Left lung (tissue), 10 donors: ENCODE measurements around the gene KCNG1. TPM values are rescaled to one million over a fixed set of nuclear protein-coding genes. Genes with fewer than 3 reads are reported as not detected.

Experiments used
- ATAC-seq: fragments of 200-7000 bp; cut with Tn5 transposase; one replicate; pipeline ENCODE4 v1.9.1; 2020; ENCODE audit warnings: moderate library complexity
- DNase-seq, 4 donors: peaks; one replicate each; pipeline ENCODE4 v3.0.0-alpha.2; 2013 to 2020
- H3K27ac ChIP-seq, 2 donors: fragments of 200-600 bp; sonication (generic) in 1 of 2; one replicate each; pipeline versions ENCODE4 v1.5.0 to v1.8.0; 2020 to 2021
- H3K27me3 ChIP-seq, 2 donors: fragments of 200-600 bp; sonication (generic) in 1 of 2; one replicate each; pipeline versions ENCODE4 v1.5.0 to v1.8.0; 2020 to 2021
- H3K36me3 ChIP-seq, 2 donors: fragments of 200-600 bp; sonication (generic) in 1 of 2; one replicate each; pipeline versions ENCODE4 v1.5.0 to v1.8.0; 2020 to 2021
- H3K4me1 ChIP-seq, 2 donors: fragments of 200-600 bp; one replicate each; pipeline ENCODE4 v1.8.0; 2021
- H3K4me3 ChIP-seq, 2 donors: fragments of 200-600 bp; sonication (generic) in 1 of 2; one replicate each; pipeline versions ENCODE4 v1.5.0 to v1.8.0; 2020 to 2021; ENCODE audit warnings: mild to moderate bottlenecking in 1 of 2
- H3K9me3 ChIP-seq, 2 donors: fragments of 200-600 bp; sonication (generic) in 1 of 2; one replicate each; pipeline versions ENCODE4 v1.5.0 to v1.8.0; 2020 to 2021
- CTCF ChIP-seq, 2 donors: fragments of 200-600 bp; sonication (generic) in 1 of 2; IDR thresholded peaks; one replicate each; pipeline versions ENCODE4 v1.5.0 to v1.8.0; 2021; ENCODE audit warnings: antibody characterized with exemption in 2 of 2
- intact Hi-C, 2 donors: fragments of 100-400 bp; cut with DNase I; formaldehyde crosslinking; loops; one replicate each; pipeline versions ENCODE4 v1.11.2 to v1.14.2; 2022
- polyA plus RNA-seq, 6 donors: library from polyadenylated mRNA; unstranded; fragments of 120-200 nt; gene quantifications; one replicate each; pipeline ENCODE4 v1.2.1, GENCODE V29; 2013; ENCODE audit not compliant: insufficient read length in 6 of 6
- total RNA-seq, 2 donors: library from RNA; stranded (reverse); fragmentation: NEBNext Ultra II Directional; extraction: Animal tissue kit (Norgen Biotek cat#: 25700); gene quantifications; one replicate each; pipeline ENCODE4 v1.2.1, GENCODE V29; 2021
- donor health status: DM: no; HTN: yes; CAD: no.
- donor health status: DM: no; HTN: no; CAD: no.

KCNG1 gene
- total and polyA plus RNA-seq, 8 donors = 0.31 to 1.5 (median 0.62) TPM

DNA sequence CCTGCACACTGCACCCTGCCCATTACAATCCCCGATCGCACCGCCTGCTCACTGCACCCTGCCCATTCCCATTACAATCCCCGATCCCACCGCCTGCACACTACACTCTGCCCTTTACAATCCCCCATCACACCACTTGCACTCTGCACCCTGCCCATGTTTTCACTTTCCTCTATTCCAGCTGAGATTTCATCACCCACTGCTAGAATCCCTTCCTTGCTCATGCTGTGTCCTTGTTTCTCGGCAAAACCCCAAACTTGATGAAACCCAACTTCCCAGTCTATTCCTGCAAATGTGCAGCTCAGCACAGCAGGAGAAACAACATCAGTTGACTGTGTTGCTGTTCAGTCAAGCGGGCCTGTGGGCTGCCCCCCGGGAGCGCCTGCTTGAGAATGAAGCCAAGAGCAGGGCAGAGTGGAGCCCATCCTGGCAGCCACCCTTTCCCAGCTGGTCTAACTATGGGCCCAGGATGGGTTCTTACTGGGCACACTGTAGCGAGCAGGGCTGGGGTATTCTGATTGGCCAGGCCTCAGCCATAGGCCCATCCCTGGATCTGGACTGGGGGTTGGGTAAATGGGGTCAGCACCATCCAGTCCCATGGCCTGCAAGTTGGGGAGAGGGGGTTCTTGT, 47.1 kb downstream of the KCNG1 start:
- DNase-seq (no peak), ATAC-seq (no peak)
- Histone ChIP-seq H3K36me3 (no peaks in the 10 kb centered on the region), H3K27me3 (peaks cover 0 to 42% of the 10 kb centered on the region in 2 donors), H3K4me3 (no peak overlapping the region), H3K9me3 (no peaks in the 10 kb centered on the region), H3K27ac (no peak overlapping the region), H3K4me1 (no peaks in the 10 kb centered on the region)
- intact Hi-C loops = no loop called here
- TF ChIP-seq CTCF (IDR thresholded peaks at IDR 0.05) = no peak

DNA sequence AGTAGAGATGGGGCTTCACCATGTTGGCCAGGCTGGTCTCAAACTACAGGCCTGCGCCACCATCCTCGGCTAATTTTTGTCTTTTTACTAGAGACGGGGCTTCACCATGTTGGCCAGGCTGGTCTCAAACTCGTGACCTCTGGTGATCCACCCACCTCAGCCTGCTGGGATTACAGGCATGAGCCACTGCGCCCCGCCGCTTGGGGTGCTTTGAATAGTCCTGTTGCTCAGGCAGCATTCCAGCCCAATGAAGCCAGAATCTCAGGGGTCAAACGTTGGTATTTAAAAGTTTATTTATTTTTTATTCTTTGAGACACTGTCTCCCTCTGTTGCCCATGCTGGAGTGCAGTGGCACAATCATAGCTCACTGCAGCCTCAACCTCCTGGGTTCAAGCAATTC, 53.0 kb downstream of the KCNG1 start:
- intact Hi-C loops = no loop called here
- no peak for TF ChIP-seq CTCF (IDR thresholded peaks at IDR 0.05)
- DNase-seq (no peak), ATAC-seq (no peak)
- Histone ChIP-seq H3K4me3 (no peak overlapping the region), H3K36me3 (no peaks in the 10 kb centered on the region), H3K4me1 (no peaks in the 10 kb centered on the region), H3K27ac (no peak overlapping the region), H3K27me3 (peaks cover 0 to 11% of the 10 kb centered on the region in 2 donors), H3K9me3 (no peaks in the 10 kb centered on the region)

- no peaks in the 10 kb centered on the region for H3K4me1 ChIP-seq
- no peaks in the 10 kb centered on the region for H3K9me3 ChIP-seq
- no peak overlapping the region for H3K4me3 ChIP-seq
- peaks cover 0 to 11% of the 10 kb centered on the region in 2 donors for H3K27me3 ChIP-seq
- DNase-seq = no peak
- no peaks in the 10 kb centered on the region for H3K36me3 ChIP-seq
- no peak for ATAC-seq
- TF ChIP-seq CTCF (IDR thresholded peaks at IDR 0.05) = no peak
- intact Hi-C loops = no loop called here
- H3K27ac ChIP-seq = no peak overlapping the region
Measured at GRCh38 chr20:50969435-50969834, 53.5 kb downstream of the KCNG1 start.

DNA sequence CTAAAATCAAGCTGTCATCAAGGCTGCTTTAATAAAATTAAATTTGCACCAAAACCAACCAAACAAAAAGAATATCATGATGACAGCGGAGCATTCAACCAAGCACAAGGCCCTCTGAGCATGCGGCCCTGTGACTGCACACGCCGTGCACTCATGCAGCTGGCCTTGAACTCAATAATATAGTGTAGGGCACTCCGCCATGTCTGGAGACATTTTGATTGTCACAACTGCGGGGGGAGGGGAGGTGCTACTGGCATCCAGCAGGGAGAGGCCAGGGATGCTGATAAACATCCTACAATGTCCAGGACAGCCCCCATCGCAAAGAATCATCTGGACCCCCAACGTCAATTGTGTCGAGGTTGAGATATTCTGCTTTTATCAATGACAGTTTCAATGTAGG, 54.6 kb downstream of the KCNG1 start:
- ATAC-seq (no peak), DNase-seq (no peak)
- H3K27ac ChIP-seq = no peak overlapping the region

DNA sequence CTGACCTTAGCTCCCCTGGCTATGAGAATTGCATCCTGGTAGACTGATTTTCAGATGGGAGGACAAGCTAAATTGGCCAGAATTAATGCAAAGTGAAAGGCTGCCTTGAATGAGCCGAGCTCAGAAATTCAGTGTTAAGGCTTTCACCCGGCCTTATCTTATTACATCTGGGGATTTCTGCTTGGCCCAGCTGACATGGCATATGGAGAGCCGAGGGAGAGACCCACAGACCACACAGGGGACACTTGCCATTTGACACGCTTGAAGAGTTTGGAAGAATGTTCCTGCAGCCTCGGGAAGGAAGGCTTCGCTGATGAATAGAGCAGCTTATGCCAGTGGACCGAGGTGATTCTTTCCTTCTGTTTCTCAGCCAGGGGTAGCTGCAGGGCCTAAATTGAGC, 55.3 kb downstream of the KCNG1 start:
- H3K36me3 ChIP-seq = peaks cover 0 to 2% of the 10 kb centered on the region in 2 donors
- H3K27me3 ChIP-seq = no peaks in the 10 kb centered on the region
- H3K27ac ChIP-seq = no peak overlapping the region
- no peak overlapping the region for H3K4me3 ChIP-seq
- intact Hi-C loops = no loop called here
- H3K4me1 ChIP-seq = no peaks in the 10 kb centered on the region
- DNase-seq (no peak), ATAC-seq (no peak)
- no peaks in the 10 kb centered on the region for H3K9me3 ChIP-seq
- no peak for TF ChIP-seq CTCF (IDR thresholded peaks at IDR 0.05)

More for the DNA sequence above, 54.6 kb downstream of the KCNG1 start:
- H3K27me3 ChIP-seq = peaks cover 0 to 4% of the 10 kb centered on the region in 2 donors
- H3K4me3 ChIP-seq = no peak overlapping the region
- no peaks in the 10 kb centered on the region for H3K36me3 ChIP-seq
- H3K9me3 ChIP-seq = no peaks in the 10 kb centered on the region
- no peak for TF ChIP-seq CTCF (IDR thresholded peaks at IDR 0.05)
- intact Hi-C loops = no loop called here
- no peaks in the 10 kb centered on the region for H3K4me1 ChIP-seq
